Upper lobe of right lung (tissue), 1 donor: ENCODE data around the gene MOB1A. TPM values are rescaled to one million over a fixed set of nuclear protein-coding genes. Genes with fewer than 3 reads are reported as not detected.

Source experiments
- ATAC-seq: fragments of 200-7000 bp; cut with Tn5 transposase; one replicate; pipeline ENCODE4 v1.9.1; 2020; ENCODE audit warnings: mild to moderate bottlenecking, moderate library complexity
- DNase-seq: peaks from one replicate; pipeline ENCODE4 v3.0.0-alpha.2; 2020
- H3K27ac ChIP-seq: fragments of 200-600 bp; one replicate; pipeline ENCODE4 v1.8.0; 2022
- H3K27me3 ChIP-seq: fragments of 200-600 bp; one replicate; pipeline ENCODE4 v1.8.0; 2022; ENCODE audit warnings: mild to moderate bottlenecking
- H3K36me3 ChIP-seq: fragments of 200-600 bp; one replicate; pipeline ENCODE4 v1.8.0; 2022
- H3K4me1 ChIP-seq: fragments of 200-600 bp; one replicate; pipeline ENCODE4 v1.8.0; 2022
- H3K4me3 ChIP-seq: fragments of 200-600 bp; one replicate; pipeline ENCODE4 v1.8.0; 2022; ENCODE audit warnings: mild to moderate bottlenecking
- H3K9me3 ChIP-seq: fragments of 200-600 bp; one replicate; pipeline ENCODE4 v1.8.0; 2022
- intact Hi-C: fragments of 100-400 bp; cut with DNase I; formaldehyde crosslinking; loops from one replicate; pipeline ENCODE4 v1.11.0; 2022
- total RNA-seq: library from RNA; stranded (reverse); fragmentation: NEBNext Ultra II Directional; extraction: Animal tissue kit (Norgen Biotek cat#: 25700); gene quantifications from one replicate; pipeline ENCODE4 v1.2.1, GENCODE V29; 2021
- TF ChIP-seq, protein P1 (sequence below): fragments of 200-600 bp; IDR thresholded peaks from one replicate; pipeline ENCODE4 v1.8.0; 2022; ENCODE audit warnings: antibody characterized with exemption
- donor health status: DM: no; HTN: yes; CAD: no; lungs with severe emphysema.

Gene MOB1A
- total RNA-seq, 1 donor from 2014 or later = 120 TPM

DNA sequence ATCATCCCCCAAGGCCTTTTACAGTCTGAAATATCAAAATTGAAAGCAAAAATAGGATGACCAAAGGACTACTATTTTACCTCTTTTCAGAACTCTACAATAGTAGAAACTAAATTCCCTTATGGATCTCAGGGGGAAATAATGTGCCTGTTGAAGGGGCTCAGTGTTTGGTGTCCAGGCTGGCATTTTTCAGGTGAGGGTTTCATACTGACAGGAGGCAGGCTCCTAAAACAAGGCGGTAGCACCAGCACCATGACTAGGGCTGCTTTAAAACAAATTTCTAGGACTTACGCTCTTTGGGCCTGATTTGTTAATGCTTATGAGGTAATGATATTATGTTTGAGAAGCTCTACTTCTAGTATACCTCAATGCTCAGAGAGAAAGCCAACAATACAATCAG lies 25.7 kb downstream of the MOB1A start:
- no peak overlapping the region for H3K4me3 ChIP-seq
- peaks cover 66% of the 10 kb centered on the region for H3K36me3 ChIP-seq
- no peaks in the 10 kb centered on the region for H3K4me1 ChIP-seq
- H3K27ac ChIP-seq = no peak overlapping the region
- no peak for ATAC-seq
- no peak for DNase-seq
- intact Hi-C loops = no loop called here
- no peaks in the 10 kb centered on the region for H3K27me3 ChIP-seq
- H3K9me3 ChIP-seq = no peaks in the 10 kb centered on the region
- TF ChIP-seq, protein P1, sequence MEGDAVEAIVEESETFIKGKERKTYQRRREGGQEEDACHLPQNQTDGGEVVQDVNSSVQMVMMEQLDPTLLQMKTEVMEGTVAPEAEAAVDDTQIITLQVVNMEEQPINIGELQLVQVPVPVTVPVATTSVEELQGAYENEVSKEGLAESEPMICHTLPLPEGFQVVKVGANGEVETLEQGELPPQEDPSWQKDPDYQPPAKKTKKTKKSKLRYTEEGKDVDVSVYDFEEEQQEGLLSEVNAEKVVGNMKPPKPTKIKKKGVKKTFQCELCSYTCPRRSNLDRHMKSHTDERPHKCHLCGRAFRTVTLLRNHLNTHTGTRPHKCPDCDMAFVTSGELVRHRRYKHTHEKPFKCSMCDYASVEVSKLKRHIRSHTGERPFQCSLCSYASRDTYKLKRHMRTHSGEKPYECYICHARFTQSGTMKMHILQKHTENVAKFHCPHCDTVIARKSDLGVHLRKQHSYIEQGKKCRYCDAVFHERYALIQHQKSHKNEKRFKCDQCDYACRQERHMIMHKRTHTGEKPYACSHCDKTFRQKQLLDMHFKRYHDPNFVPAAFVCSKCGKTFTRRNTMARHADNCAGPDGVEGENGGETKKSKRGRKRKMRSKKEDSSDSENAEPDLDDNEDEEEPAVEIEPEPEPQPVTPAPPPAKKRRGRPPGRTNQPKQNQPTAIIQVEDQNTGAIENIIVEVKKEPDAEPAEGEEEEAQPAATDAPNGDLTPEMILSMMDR = no peak

DNA sequence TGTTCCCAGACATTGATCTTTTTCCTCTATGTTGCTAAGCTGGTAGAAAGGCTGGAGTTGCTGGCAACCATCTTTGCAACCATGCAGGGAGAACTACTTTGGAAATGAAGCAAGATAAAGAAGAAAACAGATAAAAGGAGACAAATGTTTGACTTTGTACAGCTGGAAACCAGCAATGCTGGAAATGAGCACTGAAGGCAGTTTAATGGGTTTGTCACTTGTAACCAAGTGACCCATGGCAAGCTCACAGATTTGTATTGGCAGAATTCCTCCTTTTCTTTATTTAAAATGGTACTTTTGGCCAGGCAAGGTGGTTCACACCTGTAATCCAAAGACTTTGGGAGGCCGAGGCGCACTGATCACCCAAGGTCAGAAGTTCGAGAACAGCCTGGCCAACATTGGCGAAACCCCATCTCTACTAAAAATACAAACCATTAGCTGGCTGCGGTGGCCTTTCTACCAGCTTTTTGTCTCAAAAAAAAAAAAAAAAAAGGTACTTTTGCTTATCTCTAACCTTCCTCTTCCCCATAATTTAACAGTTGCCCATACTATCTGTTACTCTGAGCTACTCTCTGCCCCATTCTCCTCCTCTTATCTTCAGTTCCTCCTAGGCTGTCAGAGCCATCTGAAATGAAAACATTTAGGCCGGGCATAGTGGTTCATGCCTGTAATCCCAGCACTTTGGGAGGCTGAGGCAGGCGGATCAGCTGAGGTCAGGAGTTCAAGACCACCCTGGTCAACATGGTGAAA lies 28.9 kb downstream of the MOB1A start:
- no peak overlapping the region for H3K4me3 ChIP-seq
- no peak for ATAC-seq
- H3K27me3 ChIP-seq = no peaks in the 10 kb centered on the region
- H3K9me3 ChIP-seq = no peaks in the 10 kb centered on the region
- no peak overlapping the region for H3K27ac ChIP-seq
- H3K4me1 ChIP-seq = peaks cover 13% of the 10 kb centered on the region
- intact Hi-C loops = no loop called here
- DNase-seq = no peak
- peaks cover 34% of the 10 kb centered on the region for H3K36me3 ChIP-seq
- TF ChIP-seq, protein P1 = no peak

DNA sequence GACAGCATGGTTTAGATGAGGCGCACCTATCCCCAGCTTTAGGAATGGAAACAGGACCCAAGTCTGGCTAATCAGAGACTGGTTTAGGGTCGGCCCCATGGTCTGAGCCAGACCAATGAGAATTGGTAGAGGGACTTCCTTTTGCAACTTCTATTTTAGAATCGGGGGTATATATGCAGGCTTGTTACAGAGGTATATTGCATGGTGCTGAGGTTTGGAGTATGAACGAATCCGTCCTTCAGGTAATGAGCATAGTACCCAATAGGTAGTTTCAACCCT lies 29.5 kb downstream of the MOB1A start:
- DNase-seq (no peak), ATAC-seq (no peak)
- intact Hi-C loops = no loop called here
- TF ChIP-seq, protein P1 = no peak
- Histone ChIP-seq H3K27ac (no peak overlapping the region), H3K36me3 (peaks cover 29% of the 10 kb centered on the region), H3K4me1 (peaks cover 13% of the 10 kb centered on the region), H3K9me3 (no peaks in the 10 kb centered on the region), H3K27me3 (no peaks in the 10 kb centered on the region), H3K4me3 (no peak overlapping the region)

DNA sequence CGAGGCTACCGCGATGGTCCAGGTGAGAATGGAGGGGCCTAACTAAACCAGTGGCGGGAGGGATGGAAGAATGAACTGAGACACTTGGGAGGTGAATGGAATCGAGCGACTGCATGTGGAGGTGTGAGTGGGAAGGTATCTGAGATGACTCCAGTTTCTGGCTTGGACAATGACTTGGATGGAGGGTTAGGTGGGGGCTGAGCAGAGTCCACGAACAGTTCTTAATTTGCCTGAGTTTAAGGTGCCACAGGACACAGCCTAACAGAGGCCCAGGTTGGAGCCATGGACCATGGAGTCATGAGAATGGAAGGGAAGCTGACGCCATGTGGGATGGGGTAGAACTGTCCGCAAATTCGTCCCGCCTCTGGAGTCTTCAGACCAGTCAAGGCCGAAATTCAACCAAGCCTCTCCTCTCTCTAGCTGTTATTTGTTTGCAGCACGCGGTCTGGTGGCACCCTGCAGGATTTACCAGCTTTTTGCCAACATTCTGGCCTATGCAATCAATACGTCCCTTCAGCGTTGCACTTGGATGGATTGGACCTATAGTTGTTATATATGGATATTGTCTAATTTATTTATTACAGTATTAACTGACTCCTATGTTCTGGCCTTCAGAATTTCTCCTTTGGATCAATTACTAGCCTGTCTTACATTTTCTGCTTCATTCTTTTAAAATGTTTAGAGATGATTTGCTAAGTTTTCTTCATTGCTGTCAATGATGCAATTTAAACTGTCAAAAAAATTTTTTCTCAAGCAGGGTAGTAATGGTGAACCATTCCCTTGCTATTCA lies 30.0 kb downstream of the MOB1A start:
- Histone ChIP-seq H3K27ac (peak overlapping the region; percentile 49), H3K4me3 (peak overlapping the region; percentile 94), H3K27me3 (no peaks in the 10 kb centered on the region), H3K36me3 (peaks cover 23% of the 10 kb centered on the region), H3K4me1 (peaks cover 13% of the 10 kb centered on the region), H3K9me3 (no peaks in the 10 kb centered on the region)
- ATAC-seq = no peak
- intact Hi-C loops = no loop called here
- DNase-seq = no peak
- TF ChIP-seq, protein P1 = no peak

DNA sequence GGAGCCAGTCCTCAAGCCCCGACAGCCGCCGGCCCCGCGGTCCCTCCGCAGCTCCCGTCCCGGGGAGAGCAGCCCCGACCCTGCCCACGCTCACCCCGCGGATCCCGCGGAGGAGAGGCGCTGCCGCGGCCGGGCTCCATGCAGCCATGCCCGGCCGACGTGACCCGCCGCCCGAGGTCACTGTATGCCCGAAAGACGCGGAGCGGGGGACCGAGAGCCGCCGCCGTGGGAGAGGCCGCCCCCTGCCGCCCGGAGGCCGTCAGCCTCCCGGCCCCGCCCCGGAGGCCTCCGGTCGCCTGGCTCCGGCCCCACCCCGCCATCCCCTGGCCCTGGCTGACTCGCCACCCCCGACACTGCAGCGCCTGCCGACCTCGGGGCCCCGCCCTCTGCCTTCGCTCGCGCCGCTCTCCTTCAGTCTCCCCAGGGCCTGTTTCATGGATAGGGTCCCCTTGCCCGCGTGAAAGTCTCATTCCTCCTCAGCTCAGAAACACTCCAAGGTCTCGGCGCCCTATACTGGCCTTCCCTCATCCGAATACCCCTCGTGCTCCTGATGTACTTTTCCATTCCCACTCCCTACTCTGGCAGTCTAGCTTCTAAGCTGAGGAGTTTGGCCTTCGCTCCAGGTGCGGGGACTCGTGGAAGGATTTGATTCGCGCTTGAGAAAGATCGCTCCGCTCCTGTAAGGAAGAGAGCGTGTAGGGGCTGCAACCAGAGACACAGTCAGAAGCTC lies 30.8 kb downstream of the MOB1A start, which contains the start of gene BOLA3:
Gene BOLA3, minus strand, starts transcription at position 186 of the 730 bp plus-strand sequence. Its CDS starts 38 bp downstream, at position 148.
- H3K27me3 ChIP-seq = no peaks in the 10 kb centered on the region
- peak within 1 kb of the TSS; percentile 51 for H3K27ac ChIP-seq
- peaks cover 13% of the 10 kb centered on the region for H3K4me1 ChIP-seq
- peak; percentile 94 for DNase-seq
- H3K9me3 ChIP-seq = no peaks in the 10 kb centered on the region
- intact Hi-C loops = no loop called here
- TF ChIP-seq, protein P1 = peak; percentile 71
- ATAC-seq = peak; percentile 99
- H3K36me3 ChIP-seq = peaks cover 16% of the 10 kb centered on the region
- H3K4me3 ChIP-seq = peak within 1 kb of the TSS; percentile 94
